HUES6 (cell line): ENCODE data around the gene ARF6.

Source experiments
- H3K27ac ChIP-seq: 2 replicates; pipeline ENCODE4 v1.7.0; 2013; ENCODE audit warnings: low read depth, mild to moderate bottlenecking, low read length, inconsistent platforms
- H3K27me3 ChIP-seq: 2 replicates; pipeline ENCODE4 v1.6.1; 2013; ENCODE audit warnings: low read length; ENCODE audit not compliant: control insufficient read depth, insufficient read depth
- H3K36me3 ChIP-seq: 2 replicates; pipeline ENCODE4 v1.6.1; 2013; ENCODE audit warnings: low read length; ENCODE audit not compliant: control insufficient read depth, insufficient read depth
- H3K4me1 ChIP-seq: 2 replicates; pipeline ENCODE4 v1.6.1; 2013; ENCODE audit warnings: low read length; ENCODE audit not compliant: control insufficient read depth, insufficient read depth
- H3K4me3 ChIP-seq: 2 replicates; pipeline ENCODE4 v1.5.1; 2013; ENCODE audit warnings: low read depth, low read length
- H3K9ac ChIP-seq: one replicate; pipeline ENCODE4 v1.6.1; 2013; ENCODE audit warnings: mild to moderate bottlenecking, low read length
- H3K9me3 ChIP-seq: 2 replicates; pipeline ENCODE4 v1.6.1; 2013; ENCODE audit warnings: low read depth, low read length; ENCODE audit not compliant: control insufficient read depth, insufficient read depth

The ARF6 gene

GRCh38 chr14:49942090-49942489 lies 49.2 kb downstream of the ARF6 start:
- Histone ChIP-seq H3K27ac (no peak overlapping the region), H3K27me3 (no peaks in the 10 kb centered on the region), H3K36me3 (no peaks in the 10 kb centered on the region), H3K9me3 (peaks cover 19% of the 10 kb centered on the region), H3K4me3 (no peak overlapping the region), H3K9ac (no peak overlapping the region), H3K4me1 (peaks cover 9% of the 10 kb centered on the region; the same call in 1 of the 2 replicates)

- Histone ChIP-seq H3K9me3 (0 out of 2 replicates have a peak, but pooled peaks cover 3% of the 10 kb centered on the region), H3K27me3 (no peaks in the 10 kb centered on the region), H3K27ac (no peak overlapping the region), H3K4me3 (no peak overlapping the region), H3K9ac (no peak overlapping the region), H3K36me3 (no peaks in the 10 kb centered on the region), H3K4me1 (peaks cover 9% of the 10 kb centered on the region; the same call in 1 of the 2 replicates)
Measured at GRCh38 chr14:49944501-49944900, 51.6 kb downstream of the ARF6 start.

- Histone ChIP-seq H3K4me3 (no peak overlapping the region), H3K4me1 (peaks cover 9% of the 10 kb centered on the region; the same call in 1 of the 2 replicates), H3K36me3 (no peaks in the 10 kb centered on the region), H3K27ac (no peak overlapping the region), H3K9me3 (0 out of 2 replicates have a peak, but pooled peaks cover 3% of the 10 kb centered on the region), H3K9ac (no peak overlapping the region), H3K27me3 (no peaks in the 10 kb centered on the region)
Measured at GRCh38 chr14:49945448-49946319, 52.8 kb downstream of the ARF6 start.
